ENCODE measurements around the gene ACBD6.
"Not testable (repeated sequence)": the region's sequence is repeated elsewhere in the genome, so short reads cannot be mapped to it uniquely, and the experiment has no call there.

The ACBD6 gene

DNA sequence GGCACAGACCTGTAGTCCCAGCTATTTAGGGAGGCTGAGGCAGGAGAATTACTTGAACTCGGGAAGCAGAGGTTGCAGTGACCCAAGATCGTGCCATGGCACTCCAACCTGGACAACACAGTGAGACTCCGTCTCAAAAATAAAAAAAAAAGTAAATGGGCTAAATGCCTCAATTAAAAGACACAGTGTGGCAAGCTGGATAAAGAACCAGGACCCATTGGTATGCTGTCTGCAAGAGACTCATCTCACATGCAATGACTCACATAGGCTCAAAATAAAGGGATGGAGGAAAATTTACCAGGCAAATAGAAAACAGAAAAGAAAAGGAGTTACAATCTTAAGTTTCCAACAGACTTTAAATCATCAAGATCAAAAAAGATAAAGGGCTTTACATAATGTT is 40.3 kb downstream of the ACBD6 start:
- no peak for TF ChIP-seq CTCF (IDR thresholded peaks at IDR 0.05; ENCODE audit: borderline replicate concordance, insufficient read depth, low read depth, low read length)
- no peak overlapping the region for H3K4me3 ChIP-seq (ENCODE audit: low read depth, low read length)

GRCh38 chr1:180461682-180462081 is 40.7 kb downstream of the ACBD6 start:
- not testable (repeated sequence) for H3K4me3 ChIP-seq (ENCODE audit: low read depth, low read length)

GRCh38 chr1:180458807-180459206 is 43.6 kb downstream of the ACBD6 start:
- TF ChIP-seq CTCF (IDR thresholded peaks at IDR 0.05; ENCODE audit: borderline replicate concordance, insufficient read depth, low read depth, low read length), result no peak
- no peak overlapping the region for H3K4me3 ChIP-seq (ENCODE audit: low read depth, low read length)

DNA sequence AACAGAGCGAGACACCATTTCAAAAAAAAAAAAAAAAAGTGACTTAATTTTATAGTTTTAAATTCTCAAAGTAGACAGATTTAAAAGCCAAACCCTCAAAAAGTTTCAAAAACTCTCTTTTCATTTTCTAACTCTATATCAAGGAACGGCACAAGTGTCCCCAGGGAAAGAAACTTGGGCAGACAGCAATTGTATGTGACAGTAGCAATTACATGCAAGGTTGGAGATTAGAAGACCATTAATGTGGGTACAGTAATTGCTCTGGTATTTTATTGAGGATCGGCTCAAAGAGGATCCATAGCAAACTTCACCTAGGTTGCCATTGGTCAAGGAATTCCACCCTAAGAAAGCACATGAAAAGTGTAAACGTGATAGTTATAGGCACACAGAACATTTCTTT is 46.2 kb downstream of the ACBD6 start:
- H3K4me3 ChIP-seq (ENCODE audit: low read depth, low read length), result no peak overlapping the region
- TF ChIP-seq CTCF (IDR thresholded peaks at IDR 0.05; ENCODE audit: borderline replicate concordance, insufficient read depth, low read depth, low read length), result no peak

DNA sequence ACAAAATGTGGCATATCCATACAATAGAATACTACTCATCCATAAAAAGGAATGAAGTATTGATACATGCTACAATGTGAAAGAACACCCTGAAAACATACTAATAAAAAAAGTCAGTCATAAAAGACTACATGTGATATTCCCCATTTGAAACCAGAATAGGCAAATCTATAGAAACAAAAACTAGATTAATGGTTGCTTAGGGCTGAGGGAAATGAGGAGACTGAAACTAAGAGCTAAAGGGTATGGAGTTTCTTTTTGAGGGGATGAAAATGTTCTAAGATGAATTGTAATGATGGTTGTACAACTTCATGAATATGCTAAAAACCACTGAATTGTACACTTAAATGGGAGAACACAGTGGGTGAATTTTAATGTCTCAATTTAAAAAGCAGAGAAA is 50.9 kb downstream of the ACBD6 start:
- TF ChIP-seq CTCF (IDR thresholded peaks at IDR 0.05; ENCODE audit: borderline replicate concordance, insufficient read depth, low read depth, low read length), result no peak
- H3K4me3 ChIP-seq (ENCODE audit: low read depth, low read length), result no peak overlapping the region

GRCh38 chr1:180444522-180444921 is 57.9 kb downstream of the ACBD6 start:
- no peak overlapping the region for H3K4me3 ChIP-seq (ENCODE audit: low read depth, low read length)
- no peak for TF ChIP-seq CTCF (IDR thresholded peaks at IDR 0.05; ENCODE audit: borderline replicate concordance, insufficient read depth, low read depth, low read length)

- no peak overlapping the region for H3K4me3 ChIP-seq (ENCODE audit: low read depth, low read length)
- no peak for TF ChIP-seq CTCF (IDR thresholded peaks at IDR 0.05; ENCODE audit: borderline replicate concordance, insufficient read depth, low read depth, low read length)
Measured at GRCh38 chr1:180440335-180440734, 62.0 kb downstream of the ACBD6 start.

- no peak for TF ChIP-seq CTCF (IDR thresholded peaks at IDR 0.05; ENCODE audit: borderline replicate concordance, insufficient read depth, low read depth, low read length)
- H3K4me3 ChIP-seq (ENCODE audit: low read depth, low read length), result no peak overlapping the region
Measured at GRCh38 chr1:180435566-180435965, 66.8 kb downstream of the ACBD6 start.
